Thyroid gland (tissue), 4 donors: ENCODE results near the gene MAN1B1.

ENCODE experiments used
- POLR2A ChIP-seq, 2 donors: fragments of 450-650 bp; IDR thresholded peaks; one replicate each; pipeline ENCODE4 v1.6.1; 2017; ENCODE audit warnings: antibody characterized with exemption in 2 of 2, mild to moderate bottlenecking in 2 of 2, moderate library complexity in 1 of 2
- TF ChIP-seq, protein P1 (sequence below), 6 experiments: fragments of 200-600 bp in 3 of 6; fragments of 450-650 bp in 3 of 6; sonication (generic) in 3 of 6; IDR thresholded peaks; one replicate each; pipeline ENCODE4 v1.5.1; 2016 to 2019; ENCODE audit warnings: antibody characterized with exemption in 6 of 6, mild to moderate bottlenecking in 2 of 6, inconsistent platforms in 1 of 6, moderate library complexity in 1 of 6

DNA sequence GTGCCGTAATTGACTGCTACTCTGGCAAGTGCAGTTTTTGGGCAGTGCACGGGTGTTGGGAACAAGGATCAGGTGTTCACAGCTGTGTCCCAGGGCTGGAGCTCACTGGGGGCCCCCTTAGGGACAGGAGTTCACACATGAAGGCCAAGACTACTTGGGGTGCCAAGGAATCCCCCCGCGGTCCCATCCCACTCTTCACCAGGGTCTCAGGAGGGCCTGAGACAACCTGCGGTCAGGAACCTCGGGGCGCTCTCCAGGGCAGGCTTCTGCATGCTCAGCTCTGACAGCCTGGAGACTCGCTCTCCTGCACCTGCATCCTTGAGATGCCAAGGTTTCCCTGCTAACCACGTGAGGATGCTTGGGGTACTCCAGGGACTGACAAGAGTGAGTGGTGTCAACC is 2.3 kb upstream of the MAN1B1 start:
- TF ChIP-seq, protein P1, sequence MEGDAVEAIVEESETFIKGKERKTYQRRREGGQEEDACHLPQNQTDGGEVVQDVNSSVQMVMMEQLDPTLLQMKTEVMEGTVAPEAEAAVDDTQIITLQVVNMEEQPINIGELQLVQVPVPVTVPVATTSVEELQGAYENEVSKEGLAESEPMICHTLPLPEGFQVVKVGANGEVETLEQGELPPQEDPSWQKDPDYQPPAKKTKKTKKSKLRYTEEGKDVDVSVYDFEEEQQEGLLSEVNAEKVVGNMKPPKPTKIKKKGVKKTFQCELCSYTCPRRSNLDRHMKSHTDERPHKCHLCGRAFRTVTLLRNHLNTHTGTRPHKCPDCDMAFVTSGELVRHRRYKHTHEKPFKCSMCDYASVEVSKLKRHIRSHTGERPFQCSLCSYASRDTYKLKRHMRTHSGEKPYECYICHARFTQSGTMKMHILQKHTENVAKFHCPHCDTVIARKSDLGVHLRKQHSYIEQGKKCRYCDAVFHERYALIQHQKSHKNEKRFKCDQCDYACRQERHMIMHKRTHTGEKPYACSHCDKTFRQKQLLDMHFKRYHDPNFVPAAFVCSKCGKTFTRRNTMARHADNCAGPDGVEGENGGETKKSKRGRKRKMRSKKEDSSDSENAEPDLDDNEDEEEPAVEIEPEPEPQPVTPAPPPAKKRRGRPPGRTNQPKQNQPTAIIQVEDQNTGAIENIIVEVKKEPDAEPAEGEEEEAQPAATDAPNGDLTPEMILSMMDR (IDR thresholded peaks at IDR 0.05), result no peak
- TF ChIP-seq POLR2A (IDR thresholded peaks at IDR 0.05), result no peak
